DOHH2 (cell line): ENCODE data around the gene HACD2.

Experiments
- H3F3A ChIP-seq: fragments of 200-600 bp; sonication (generic), shearing (Covaris generic); 2 replicates; pipeline ENCODE4 v1.6.0; 2016; ENCODE audit warnings: antibody characterized with exemption, mild to moderate bottlenecking; ENCODE audit not compliant: control insufficient read depth, insufficient read depth
- H3K27ac ChIP-seq: fragments of 200-600 bp; sonication (generic); 2 replicates; pipeline ENCODE4 v1.5.1; 2014; ENCODE audit warnings: low read depth, mild to moderate bottlenecking, low read length, moderate library complexity
- H3K27me3 ChIP-seq: fragments of 200-600 bp; sonication (generic); 2 replicates; pipeline ENCODE4 v1.6.1; 2014; ENCODE audit warnings: mild to moderate bottlenecking, low read length, mixed read lengths; ENCODE audit not compliant: control insufficient read depth
- H3K36me3 ChIP-seq: fragments of 200-600 bp; sonication (generic); 2 replicates; pipeline ENCODE4 v1.6.1; 2014; ENCODE audit warnings: mild to moderate bottlenecking, low read length, moderate library complexity, mixed read lengths; ENCODE audit not compliant: control insufficient read depth
- H3K4me1 ChIP-seq: fragments of 200-600 bp; sonication (generic); 2 replicates; pipeline ENCODE4 v1.6.1; 2014; ENCODE audit warnings: mild to moderate bottlenecking, low read length, mixed read lengths; ENCODE audit not compliant: control insufficient read depth
- H3K4me2 ChIP-seq: fragments of 200-600 bp; sonication (generic); 2 replicates; pipeline ENCODE4 v1.6.0; 2014; ENCODE audit warnings: mild to moderate bottlenecking, low read length, moderate library complexity
- H3K4me3 ChIP-seq: fragments of 200-600 bp; sonication (generic); 2 replicates; pipeline ENCODE4 v1.5.1; 2014; ENCODE audit warnings: mild to moderate bottlenecking, low read length, mixed read lengths
- H3K79me2 ChIP-seq: fragments of 200-600 bp; sonication (generic); 2 replicates; pipeline ENCODE4 v1.6.1; 2014; ENCODE audit warnings: mild to moderate bottlenecking, low read length, mixed read lengths; ENCODE audit not compliant: control insufficient read depth
- H3K9me2 ChIP-seq: fragments of 200-600 bp; sonication (generic); replicated peaks from 2 replicates; pipeline ENCODE4 v1.6.1; 2014; ENCODE audit warnings: mild to moderate bottlenecking, low read length, mixed read lengths; ENCODE audit not compliant: control insufficient read depth
- H3K9me3 ChIP-seq: fragments of 200-600 bp; sonication (generic); 2 replicates; pipeline ENCODE4 v1.6.1; 2014; ENCODE audit warnings: antibody characterized with exemption, low read length, mixed read lengths; ENCODE audit not compliant: control insufficient read depth, insufficient read depth
- H4K20me1 ChIP-seq: fragments of 200-600 bp; sonication (generic); 2 replicates; pipeline ENCODE4 v1.6.0; 2014; ENCODE audit warnings: low read depth, mild to moderate bottlenecking, antibody characterized with exemption, low read length, moderate library complexity; ENCODE audit not compliant: control insufficient read depth, insufficient read depth
- EZH2phosphoT487 ChIP-seq: fragments of 200-600 bp; sonication (generic); IDR thresholded peaks from 2 replicates; pipeline ENCODE4 v1.6.1; 2017; ENCODE audit warnings: borderline replicate concordance, mild to moderate bottlenecking, antibody characterized with exemption, low read length, moderate library complexity, mixed read lengths
- TF ChIP-seq, protein P1 (sequence below): fragments of 200-600 bp; sonication (generic); IDR thresholded peaks from one replicate; pipeline ENCODE4 v1.5.1; 2014; ENCODE audit warnings: antibody characterized with exemption, mild to moderate bottlenecking, low read depth, low read length; ENCODE audit not compliant: poor library complexity, severe bottlenecking

Gene HACD2

GRCh38 chr3:123584988-123585937 lies at the start of gene HACD2:
TSS of gene HACD2 (minus strand) at chr3:123585053. CDS start at chr3:123585027, 26 bp downstream.
- Histone ChIP-seq H3K4me3 (peak within 1 kb of the TSS; percentile 94), H3K79me2 (peaks cover 70% of the 10 kb centered on the region), H3K36me3 (peaks cover 53% of the 10 kb centered on the region), H3K4me1 (peaks cover 29% of the 10 kb centered on the region), H3K9me2 (no peaks in the 10 kb centered on the region), H3F3A (no peaks in the 10 kb centered on the region), H3K4me2 (peak within 1 kb of the TSS; percentile 89), H3K27ac (peak within 1 kb of the TSS; percentile 85), H4K20me1 (no peaks in the 10 kb centered on the region), H3K9me3 (peaks cover 33% of the 10 kb centered on the region), H3K27me3 (no peaks in the 10 kb centered on the region)
- no peak for TF ChIP-seq EZH2phosphoT487
- TF ChIP-seq, protein P1, sequence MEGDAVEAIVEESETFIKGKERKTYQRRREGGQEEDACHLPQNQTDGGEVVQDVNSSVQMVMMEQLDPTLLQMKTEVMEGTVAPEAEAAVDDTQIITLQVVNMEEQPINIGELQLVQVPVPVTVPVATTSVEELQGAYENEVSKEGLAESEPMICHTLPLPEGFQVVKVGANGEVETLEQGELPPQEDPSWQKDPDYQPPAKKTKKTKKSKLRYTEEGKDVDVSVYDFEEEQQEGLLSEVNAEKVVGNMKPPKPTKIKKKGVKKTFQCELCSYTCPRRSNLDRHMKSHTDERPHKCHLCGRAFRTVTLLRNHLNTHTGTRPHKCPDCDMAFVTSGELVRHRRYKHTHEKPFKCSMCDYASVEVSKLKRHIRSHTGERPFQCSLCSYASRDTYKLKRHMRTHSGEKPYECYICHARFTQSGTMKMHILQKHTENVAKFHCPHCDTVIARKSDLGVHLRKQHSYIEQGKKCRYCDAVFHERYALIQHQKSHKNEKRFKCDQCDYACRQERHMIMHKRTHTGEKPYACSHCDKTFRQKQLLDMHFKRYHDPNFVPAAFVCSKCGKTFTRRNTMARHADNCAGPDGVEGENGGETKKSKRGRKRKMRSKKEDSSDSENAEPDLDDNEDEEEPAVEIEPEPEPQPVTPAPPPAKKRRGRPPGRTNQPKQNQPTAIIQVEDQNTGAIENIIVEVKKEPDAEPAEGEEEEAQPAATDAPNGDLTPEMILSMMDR: no peak

DNA sequence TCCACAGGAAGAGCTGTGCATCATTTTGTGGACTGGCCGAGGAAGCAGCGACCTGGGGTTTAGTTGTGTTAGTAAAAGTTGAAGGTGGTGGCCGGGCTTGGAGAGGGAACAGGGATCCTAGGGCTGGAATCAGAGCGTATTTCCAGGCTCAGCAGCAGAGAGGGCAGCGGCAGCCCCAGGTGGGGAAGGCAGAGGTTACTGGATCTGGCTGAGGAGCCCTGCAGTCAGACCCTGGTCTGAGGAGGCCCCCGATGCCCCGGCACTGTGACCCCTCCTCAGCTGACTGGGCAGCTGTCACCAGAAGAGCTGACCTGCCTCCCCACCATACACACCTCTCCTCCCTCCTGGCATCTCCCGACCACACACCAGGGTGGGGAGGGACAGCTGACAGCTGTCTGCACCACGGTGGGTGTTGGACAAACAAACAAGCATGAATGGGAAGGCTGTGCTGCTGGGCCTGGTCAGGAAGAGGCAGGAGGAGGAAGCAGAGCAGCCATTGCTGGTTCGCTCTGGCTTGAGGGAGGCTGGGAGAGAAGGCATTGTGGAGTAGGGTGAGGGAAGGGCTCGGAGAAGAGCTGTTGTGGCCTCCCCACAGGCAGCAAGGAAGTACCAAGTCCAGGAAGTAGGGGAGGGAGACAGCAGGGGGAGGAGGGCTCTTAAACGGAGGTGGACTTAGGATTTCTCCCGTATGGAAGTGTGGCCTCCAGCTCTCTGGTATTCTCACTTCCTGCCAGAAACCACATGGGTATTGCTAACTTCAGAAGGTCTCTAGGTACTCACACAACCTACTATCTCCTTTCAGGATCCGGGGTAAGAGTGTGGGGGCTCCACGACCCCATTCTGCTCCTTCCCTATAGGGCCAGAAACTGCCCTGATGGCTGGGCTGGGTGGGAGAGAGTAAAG lies 49.5 kb upstream of the HACD2 start:
- H3K36me3 ChIP-seq: no peaks in the 10 kb centered on the region
- H3K27ac ChIP-seq: no peak overlapping the region
- H3K4me1 ChIP-seq: no peaks in the 10 kb centered on the region
- H3K9me3 ChIP-seq: no peaks in the 10 kb centered on the region
- no peaks in the 10 kb centered on the region for H4K20me1 ChIP-seq
- no peak overlapping the region for H3K4me3 ChIP-seq
- TF ChIP-seq, protein P1: no peak
- TF ChIP-seq EZH2phosphoT487: no peak
- H3K9me2 ChIP-seq: no peaks in the 10 kb centered on the region
- no peaks in the 10 kb centered on the region for H3K79me2 ChIP-seq
- no peaks in the 10 kb centered on the region for H3K27me3 ChIP-seq
- H3F3A ChIP-seq: no peaks in the 10 kb centered on the region
- no peak overlapping the region for H3K4me2 ChIP-seq

DNA sequence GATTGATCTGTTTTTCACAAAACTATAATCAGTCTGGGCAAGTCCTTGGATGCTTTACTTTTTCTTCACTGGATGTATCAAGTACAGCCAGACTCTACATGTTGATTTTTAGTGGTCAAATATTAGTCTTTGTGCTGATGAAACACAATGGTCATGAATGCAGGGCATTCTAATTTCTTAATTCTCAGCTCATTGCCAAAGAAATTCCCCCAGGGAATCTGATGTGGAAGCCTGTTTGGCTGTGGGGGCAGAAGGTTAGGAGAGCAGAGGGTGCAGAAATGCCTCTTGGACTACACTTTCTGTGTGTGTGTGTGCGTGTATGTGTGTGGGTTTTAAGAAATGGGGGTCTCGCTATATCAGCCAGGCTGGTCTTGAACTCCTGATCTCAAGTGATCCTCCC lies 48.7 kb upstream of the HACD2 start:
- Histone ChIP-seq H3K9me2 (no peaks in the 10 kb centered on the region), H4K20me1 (no peaks in the 10 kb centered on the region), H3K9me3 (no peaks in the 10 kb centered on the region), H3K27ac (no peak overlapping the region), H3K4me2 (no peak overlapping the region), H3K79me2 (no peaks in the 10 kb centered on the region), H3K4me3 (no peak overlapping the region), H3K36me3 (no peaks in the 10 kb centered on the region), H3F3A (no peaks in the 10 kb centered on the region), H3K27me3 (no peaks in the 10 kb centered on the region), H3K4me1 (no peaks in the 10 kb centered on the region)
- TF ChIP-seq, protein P1: no peak
- TF ChIP-seq EZH2phosphoT487: no peak
